ENCODE measurements around the gene ARVCF.

Gene ARVCF

GRCh38 chr22:20028855-20029549 lies 12.4 kb upstream of the ARVCF start:
- DNase-seq: no peak

GRCh38 chr22:20027966-20028854 lies 11.6 kb upstream of the ARVCF start:
- peak; percentile 69 for DNase-seq

- no peak for DNase-seq
Observed at GRCh38 chr22:20026996-20027601, 10.5 kb upstream of the ARVCF start.

- DNase-seq: no peak
Observed at GRCh38 chr22:20026204-20026908, 9.7 kb upstream of the ARVCF start.

- DNase-seq: peak; percentile 99
Observed at GRCh38 chr22:20025401-20026203, 9.0 kb upstream of the ARVCF start.

GRCh38 chr22:20024650-20025397 lies 8.2 kb upstream of the ARVCF start:
- peak; percentile 66 for DNase-seq

- DNase-seq: no peak
Observed at GRCh38 chr22:20024225-20024624, 7.6 kb upstream of the ARVCF start.

GRCh38 chr22:20022978-20023613 lies 6.5 kb upstream of the ARVCF start:
- DNase-seq: peak; percentile 51

- peak; percentile 69 for DNase-seq
Observed at GRCh38 chr22:20022231-20022977, 5.8 kb upstream of the ARVCF start.

GRCh38 chr22:20021196-20022181 lies 4.9 kb upstream of the ARVCF start:
- DNase-seq: peak; percentile 60

- peak; percentile 92 for DNase-seq
Observed at GRCh38 chr22:20020533-20021195, 4.0 kb upstream of the ARVCF start, which contains the start of gene TANGO2. Gene TANGO2, plus strand, starts transcription at chr22:20021110. Its CDS starts 15,689 bp downstream, at chr22:20036799.

GRCh38 chr22:20019661-20020532 lies 3.3 kb upstream of the ARVCF start:
- DNase-seq: no peak

GRCh38 chr22:20018001-20018400 lies 1.4 kb upstream of the ARVCF start:
- no peak for DNase-seq

GRCh38 chr22:20017622-20017958 lies 967 bp upstream of the ARVCF start:
- DNase-seq: no peak

- peak; percentile 41 for DNase-seq
Observed at GRCh38 chr22:20015971-20016733, 471 bp downstream of the ARVCF start.

- DNase-seq: no peak
Observed at GRCh38 chr22:20015187-20015625, 1.4 kb downstream of the ARVCF start.
